ENCODE measurements around the gene TAS2R40.
"Not testable (repeated sequence)": the region's sequence is repeated elsewhere in the genome, so short reads cannot be mapped to it uniquely, and the experiment has no call there.

Gene TAS2R40

DNA sequence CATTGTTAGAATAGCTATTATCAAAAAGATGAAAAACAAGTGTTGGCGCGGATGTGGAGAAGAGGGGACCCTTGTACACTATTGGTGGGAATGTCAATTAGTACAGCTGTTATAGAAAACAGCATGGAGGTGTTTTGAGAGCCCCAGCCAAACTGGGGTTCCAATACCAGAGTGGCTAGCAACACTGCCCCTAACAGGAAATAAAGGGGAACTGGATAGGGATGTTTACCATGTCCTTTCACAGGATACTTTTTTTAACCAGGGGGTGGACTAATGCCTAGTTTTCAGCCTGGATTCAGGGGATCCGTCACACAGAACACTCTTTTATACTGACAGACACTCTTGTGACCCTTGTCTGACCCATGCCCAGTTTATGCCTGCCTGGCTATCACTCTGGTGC, 34.5 kb downstream of the TAS2R40 start:
- DNase-seq = no peak

DNA sequence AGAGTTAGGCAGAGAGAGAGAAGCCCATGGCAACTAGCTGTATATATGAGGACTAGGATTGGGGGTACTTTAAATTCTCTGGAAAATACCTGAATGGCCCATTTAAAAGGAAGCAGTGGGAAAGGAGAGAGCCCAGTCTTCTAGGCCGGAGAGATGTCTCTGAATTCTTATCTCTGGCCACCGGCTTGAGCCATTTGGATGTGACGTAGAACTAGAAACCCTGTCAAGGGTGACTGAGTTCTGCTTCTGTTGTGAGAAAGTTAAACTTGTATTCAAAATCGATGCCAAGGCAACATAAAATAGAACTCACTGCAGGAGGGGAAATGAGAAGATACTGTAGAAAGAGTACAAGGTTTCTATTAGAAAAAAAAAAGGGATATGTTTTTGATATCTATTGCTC, 35.1 kb downstream of the TAS2R40 start:
- no peak for DNase-seq

DNA sequence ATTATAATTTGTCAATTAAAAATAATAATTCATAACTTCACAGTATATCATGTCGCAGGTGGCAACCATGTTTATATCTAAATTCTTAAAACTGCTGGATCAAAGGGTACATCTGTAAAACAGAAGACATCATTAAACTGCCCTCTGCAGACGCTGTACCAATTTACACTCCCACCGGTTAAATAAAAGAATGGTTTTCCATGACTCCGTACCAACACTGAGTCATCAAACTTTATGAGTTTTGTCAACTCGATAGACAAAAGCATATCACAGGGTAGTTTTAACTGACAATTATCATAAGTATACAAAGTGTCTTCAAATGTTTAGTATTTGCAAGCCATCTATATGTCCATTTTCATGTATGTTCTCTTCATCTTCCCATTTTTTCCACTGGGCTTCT, 35.7 kb downstream of the TAS2R40 start:
- DNase-seq = no peak

- DNase-seq = no peak
Observed at GRCh38 chr7:143258831-143259230, 37.0 kb downstream of the TAS2R40 start.

- DNase-seq = no peak
Observed at GRCh38 chr7:143259765-143260164, 37.9 kb downstream of the TAS2R40 start.

DNA sequence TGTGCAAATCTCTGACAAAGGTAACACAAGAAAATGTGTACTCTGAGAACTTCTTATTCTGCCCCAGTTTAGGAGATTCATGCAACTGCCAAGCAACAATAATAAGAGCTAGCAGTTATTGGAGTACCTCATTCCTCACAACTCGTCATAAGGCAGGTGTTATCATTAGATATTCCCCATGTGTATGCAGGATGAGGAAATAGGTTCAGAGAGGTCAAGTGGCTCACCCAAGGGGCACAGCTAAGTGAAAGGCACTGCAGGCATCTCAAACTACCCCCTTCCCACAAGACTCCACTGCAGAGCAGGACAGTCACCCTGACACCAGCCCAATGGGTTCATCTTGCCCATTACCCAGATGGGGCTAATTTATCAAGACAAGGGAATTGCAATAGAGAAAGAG, 40.1 kb downstream of the TAS2R40 start:
- no peak for DNase-seq

DNA sequence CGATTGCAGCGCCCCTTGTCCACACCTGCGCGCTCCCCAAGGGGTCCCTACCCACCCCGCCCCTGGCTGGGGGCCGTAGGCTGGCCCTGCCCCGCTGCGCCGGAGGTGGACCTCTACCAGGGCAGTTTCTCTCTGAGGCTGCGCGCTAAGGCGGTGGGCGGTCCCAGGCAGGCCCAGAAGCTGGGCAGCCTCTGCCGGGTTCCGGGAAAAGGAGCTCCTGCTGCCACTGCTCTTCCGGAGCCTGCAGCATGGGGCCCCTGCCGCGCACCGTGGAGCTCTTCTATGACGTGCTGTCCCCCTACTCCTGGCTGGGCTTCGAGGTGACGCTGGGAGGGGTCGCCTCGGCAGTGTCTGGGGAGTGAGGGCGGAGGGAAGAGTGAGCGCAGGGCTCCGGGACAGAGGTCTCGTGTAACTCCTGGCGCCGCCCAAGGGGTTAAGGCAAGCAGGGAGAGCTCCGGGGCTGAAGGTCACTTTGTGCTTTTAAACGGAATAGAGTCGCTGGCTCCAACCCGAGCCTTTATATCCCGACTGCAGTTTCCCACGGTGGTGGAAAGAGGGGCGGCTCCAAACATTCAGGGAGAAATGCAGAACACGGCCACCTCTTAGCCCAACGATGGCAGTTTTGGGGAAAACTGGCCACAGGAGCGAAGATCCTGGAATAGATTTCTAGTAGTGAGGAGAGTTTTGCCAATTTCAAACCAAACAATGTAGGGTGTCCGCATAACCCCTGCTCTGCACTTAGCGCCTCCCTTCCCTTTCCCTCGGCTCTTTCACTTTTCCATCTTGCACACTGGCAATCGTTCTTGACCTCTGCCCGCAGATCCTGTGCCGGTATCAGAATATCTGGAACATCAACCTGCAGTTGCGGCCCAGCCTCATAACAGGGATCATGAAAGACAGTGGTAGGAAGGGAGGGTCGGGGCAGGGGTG, 41.7 kb downstream of the TAS2R40 start, which contains the start of gene GSTK1:
Gene GSTK1 (plus strand): TSS at position 176 of the 930 bp plus-strand sequence. CDS start 73 bp downstream, at position 249.
- DNase-seq = peak; percentile 68

DNA sequence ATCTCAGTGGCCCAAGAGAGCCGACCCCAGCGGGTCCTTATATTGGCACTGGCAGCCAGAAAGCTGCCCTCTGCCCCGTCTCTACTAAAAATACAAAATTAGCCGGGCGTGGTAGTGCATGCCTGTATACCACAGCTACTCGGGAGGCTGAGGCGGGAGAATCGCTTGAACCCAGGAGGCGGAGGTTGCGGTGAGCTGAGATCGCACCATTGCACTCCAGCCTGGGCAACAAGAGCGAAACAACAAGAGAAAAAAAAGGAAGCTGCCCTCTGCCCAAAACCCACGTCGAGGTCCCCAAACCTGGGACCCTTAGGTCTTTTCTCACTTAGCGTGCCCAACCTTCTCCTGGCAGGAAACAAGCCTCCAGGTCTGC, 42.3 kb downstream of the TAS2R40 start:
- not testable (repeated sequence) for DNase-seq

DNA sequence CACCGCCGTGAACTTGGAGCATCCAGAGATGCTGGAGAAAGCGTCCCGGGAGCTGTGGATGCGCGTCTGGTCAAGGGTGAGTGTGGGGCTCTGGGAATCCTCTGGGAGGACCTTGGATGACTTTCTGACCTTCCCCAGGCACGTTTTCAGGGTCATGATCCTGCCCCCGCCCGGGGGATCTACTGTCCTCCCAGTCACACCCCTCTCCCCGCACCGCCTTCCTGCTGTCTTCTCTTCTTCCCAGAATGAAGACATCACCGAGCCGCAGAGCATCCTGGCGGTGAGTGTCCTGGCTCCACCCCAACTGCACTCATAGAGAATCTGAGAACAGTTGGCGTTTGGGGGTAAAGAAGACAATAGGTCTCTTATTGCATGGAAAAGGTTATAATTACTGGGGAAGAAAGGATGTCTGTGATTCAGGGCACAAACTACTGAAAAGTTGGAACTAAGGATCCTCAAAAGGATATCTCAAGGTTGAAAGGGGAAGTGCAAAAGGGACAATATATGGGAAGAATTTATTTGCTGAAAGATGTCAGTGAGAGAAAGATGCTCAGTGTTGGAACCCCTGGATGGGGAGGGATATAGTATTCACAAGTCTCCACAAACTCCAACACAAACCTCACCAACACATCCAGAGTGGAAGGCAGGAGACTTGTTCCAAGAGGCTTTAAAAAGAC, 43.3 kb downstream of the TAS2R40 start:
- no peak for DNase-seq

DNA sequence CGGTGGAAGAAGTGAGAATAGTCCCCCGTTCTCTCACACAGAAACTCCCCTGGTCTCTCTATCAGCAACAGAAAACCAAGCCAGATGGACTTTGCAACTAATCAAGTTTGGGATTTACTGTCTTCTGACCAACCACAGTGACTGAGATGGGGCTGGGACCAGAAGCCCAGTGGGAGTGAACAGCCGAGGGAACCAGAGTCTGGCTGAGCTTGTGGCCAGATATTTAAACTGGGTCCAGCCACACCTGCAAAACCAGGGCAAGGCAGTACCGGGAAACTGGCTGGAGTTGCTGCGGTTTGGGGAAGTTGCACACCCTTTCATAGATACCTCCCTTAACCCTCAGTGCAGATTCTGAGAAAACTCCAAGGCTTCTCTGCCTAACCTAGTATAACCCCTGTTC, 47.4 kb downstream of the TAS2R40 start:
- DNase-seq = no peak

DNA sequence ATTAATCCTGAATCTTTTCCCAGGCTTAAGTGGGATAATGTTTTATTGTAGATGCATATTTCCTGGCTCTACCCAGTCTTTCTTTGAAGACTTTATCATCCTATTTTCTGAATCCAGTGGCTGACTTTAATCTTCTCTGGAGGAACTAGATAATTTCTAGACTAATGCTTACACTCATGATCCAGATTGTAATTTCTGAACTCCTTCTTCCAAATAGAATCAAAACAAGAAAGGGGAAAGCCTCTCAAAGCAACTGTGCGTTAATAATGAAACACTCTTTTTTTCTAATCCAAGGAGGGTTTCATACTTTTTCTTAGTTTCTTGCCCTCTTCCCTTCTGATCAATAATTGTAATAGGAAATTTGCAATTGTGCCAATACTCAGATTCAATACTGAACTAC, 49.4 kb downstream of the TAS2R40 start:
- no peak for DNase-seq
